HL-60/S4 treated with phorbol 12-myristate 13-acetate at 8.2 ng/mL for 4 days and 3 days (cell line): ENCODE data around the gene TBL3.

Experiments used
- in situ Hi-C: fragments of 300-500 bp; cut with MboI; formaldehyde crosslinking; loops from 2 replicates; pipeline ENCODE4 v1.15.0; 2022; ENCODE audit warnings: low sequenced_read_pairs

The TBL3 gene

DNA sequence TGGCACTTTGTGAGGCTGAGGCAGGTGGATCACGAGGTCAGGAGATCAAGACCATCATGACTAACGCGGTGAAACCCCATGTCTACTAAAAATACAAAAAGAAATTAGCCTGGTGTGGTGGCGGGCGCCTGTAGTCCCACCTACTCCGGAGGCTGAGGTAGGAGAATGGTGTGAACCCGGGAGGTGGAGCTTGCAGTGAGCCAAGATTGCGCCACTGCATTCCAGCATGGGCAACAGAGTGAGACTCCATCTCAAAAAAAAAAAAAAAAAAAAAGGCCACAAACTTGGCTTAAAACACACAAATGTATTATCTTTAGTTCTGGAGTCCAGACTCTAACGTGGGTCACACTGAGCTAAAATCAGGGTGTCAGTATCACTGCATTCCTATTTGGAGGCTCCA lies 39.9 kb downstream of the TBL3 start:
- in situ Hi-C loops: loop anchor here (25.0 kb wide), 1 partner anchor 126 kb away; the partner anchor contains the start of genes PKD1 and RAB26

DNA sequence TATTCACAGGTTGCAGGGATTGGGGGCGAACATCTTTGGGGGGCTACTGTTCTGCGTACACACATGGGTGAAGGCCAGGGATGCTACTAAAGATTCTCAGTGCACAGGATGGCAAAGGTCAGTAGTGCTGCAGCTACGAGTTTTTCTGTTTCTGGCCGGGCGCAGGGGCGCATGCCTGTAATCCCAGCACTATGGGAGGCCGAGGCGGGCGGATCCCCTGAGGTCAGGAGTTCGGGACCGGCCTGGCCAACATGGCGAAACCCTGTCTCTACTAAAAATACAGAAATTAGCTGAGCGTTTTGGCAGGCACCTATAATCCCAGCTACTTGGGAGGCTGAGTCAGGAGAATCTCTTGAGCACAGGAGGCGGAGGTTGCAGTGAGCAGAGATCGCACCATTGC lies 41.7 kb downstream of the TBL3 start:
- in situ Hi-C loops: loop anchor here (25.0 kb wide), 1 partner anchor 124 kb away; the partner anchor contains the start of genes PKD1 and RAB26

DNA sequence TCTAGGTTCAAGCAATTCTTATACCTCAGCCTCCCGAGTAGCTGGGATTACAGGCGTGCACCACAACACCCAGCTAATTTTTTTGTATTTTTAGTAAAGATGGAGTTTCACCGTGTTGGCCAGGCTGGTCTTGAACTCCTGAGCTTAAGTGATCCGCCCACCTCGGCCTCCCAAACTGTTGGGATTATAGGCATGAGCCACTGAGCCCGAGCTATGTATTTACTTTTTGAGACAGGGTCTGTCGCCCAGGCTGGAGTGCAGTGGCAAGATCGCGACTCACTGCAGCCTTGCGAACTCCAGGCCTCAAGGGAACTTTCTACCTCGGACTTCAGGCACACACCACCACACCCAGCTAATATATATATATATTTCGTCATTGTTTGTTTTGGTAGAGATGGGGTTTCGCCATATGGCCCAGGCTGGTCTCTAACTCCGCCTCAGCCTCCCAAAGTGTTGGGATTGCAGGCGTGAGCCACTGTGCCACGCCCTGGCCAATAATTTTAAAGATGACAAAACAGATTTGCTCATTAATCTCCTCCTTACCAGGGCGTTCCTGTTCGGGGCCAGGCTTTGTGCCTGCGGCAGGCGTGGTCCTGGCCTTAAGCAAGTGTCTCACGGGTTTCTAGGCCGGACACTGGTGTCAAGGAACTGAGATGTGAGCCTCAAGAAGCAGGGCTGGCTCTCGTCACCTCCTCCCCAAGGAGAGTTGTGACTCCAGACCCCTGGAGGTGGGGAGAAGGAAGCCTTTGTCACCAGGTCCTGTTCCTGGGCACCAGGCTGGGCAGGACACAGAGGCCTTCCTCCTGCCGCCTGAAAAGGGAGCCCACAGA lies 43.5 kb downstream of the TBL3 start:
- in situ Hi-C loops: loop anchor here (25.0 kb wide), 1 partner anchor 122 kb away; the partner anchor contains the start of genes PKD1 and RAB26

DNA sequence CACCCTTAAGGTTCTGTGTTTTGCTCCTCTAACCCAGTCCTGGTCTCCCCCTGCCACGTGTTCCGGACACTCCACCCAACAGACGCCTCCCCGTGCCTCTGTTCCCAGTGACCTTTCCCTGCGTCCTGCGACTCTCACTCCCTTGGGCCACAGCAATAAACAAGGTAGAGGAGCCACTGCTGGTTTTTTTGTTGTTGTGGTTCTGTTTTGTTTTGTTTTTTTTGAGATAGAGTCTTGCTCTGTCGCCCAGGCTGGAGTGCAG lies 44.0 kb downstream of the TBL3 start:
- in situ Hi-C loops: loop anchor here (25.0 kb wide), 1 partner anchor 121 kb away; the partner anchor contains the start of genes PKD1 and RAB26

DNA sequence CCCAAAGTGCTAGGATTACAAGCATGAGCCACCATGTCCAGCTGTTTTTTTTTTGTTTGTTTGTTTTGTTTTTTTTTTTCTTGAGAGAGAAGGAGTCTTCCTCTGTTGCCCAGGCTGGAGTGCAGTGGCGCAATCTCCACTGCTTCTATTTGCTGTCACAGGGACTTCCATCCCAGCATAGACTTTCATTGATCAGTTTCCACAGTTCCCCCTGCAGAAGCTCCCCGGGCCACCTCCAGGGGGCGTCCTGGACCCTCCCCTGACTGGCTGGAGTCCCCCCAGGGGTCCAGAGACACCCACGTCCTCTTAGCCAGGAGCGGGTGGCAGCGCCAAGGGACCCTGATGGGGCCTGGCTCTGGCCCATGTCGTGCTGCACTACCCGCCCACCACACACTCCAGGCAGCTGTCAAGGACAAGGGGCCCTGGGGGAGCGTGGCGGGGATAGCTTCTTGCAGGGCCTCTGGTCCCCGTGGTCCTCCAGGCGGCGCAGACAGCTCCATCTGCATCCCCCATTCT lies 44.6 kb downstream of the TBL3 start:
- in situ Hi-C loops: loop anchor here (25.0 kb wide), 1 partner anchor 121 kb away; the partner anchor contains the start of genes PKD1 and RAB26

DNA sequence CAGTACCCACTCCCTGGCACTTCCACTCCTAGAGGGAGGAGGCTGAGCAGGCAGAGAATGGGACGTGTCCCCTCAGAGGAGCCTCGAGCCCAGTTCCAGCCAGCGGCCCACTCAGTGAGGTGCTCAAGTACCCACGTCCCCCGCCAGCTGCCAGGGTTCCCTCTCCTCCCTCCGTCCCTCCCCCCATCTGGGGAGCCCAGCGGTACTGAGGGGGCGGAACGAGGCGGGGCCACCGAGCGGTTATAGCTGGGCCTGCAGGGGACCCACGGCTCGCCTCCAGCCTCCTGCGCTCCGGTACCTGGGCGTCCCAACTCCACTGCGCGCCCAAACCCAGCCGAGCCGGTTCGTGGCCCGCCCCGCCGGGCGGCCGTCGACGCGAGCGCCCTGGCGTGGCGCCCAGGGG lies 47.7 kb downstream of the TBL3 start, which contains the start of gene NPW:
NPW (plus strand) TSS at position 268 of the 403 bp plus-strand sequence.
- in situ Hi-C loops: loop anchor here (25.0 kb wide), 1 partner anchor 118 kb away; the partner anchor contains the start of genes PKD1 and RAB26

DNA sequence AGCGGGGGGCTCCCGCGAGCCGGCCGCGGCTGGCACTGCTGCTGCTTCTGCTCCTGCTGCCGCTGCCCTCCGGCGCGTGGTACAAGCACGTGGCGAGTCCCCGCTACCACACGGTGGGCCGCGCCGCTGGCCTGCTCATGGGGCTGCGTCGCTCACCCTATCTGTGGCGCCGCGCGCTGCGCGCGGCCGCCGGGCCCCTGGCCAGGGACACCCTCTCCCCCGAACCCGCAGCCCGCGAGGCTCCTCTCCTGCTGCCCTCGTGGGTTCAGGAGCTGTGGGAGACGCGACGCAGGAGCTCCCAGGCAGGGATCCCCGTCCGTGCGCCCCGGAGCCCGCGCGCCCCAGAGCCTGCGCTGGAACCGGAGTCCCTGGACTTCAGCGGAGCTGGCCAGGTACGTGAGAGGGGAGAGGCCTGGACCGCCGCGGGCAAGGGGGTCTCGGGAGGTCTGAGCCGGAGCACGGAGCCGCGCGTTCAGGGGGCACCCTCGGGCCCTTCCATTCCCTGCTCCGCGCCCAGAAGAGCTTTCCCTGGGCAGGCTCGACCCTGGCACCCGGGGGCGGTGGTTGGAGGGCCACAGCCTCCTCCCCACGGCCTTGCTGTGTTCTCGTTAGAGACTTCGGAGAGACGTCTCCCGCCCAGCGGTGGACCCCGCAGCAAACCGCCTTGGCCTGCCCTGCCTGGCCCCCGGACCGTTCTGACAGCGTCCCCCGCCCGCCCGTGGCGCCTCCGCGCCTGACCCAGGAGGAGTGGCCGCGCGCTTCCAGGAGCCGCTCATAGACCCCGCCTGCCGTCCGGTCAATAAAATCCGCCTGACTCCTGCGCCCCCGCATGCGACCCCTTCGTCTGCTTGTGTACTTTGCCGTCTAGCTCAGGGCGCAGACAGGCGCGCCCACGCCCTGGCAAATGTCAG lies 48.3 kb downstream of the TBL3 start:
- in situ Hi-C loops: loop anchor here (25.0 kb wide), 1 partner anchor 117 kb away; the partner anchor contains the start of genes PKD1 and RAB26

DNA sequence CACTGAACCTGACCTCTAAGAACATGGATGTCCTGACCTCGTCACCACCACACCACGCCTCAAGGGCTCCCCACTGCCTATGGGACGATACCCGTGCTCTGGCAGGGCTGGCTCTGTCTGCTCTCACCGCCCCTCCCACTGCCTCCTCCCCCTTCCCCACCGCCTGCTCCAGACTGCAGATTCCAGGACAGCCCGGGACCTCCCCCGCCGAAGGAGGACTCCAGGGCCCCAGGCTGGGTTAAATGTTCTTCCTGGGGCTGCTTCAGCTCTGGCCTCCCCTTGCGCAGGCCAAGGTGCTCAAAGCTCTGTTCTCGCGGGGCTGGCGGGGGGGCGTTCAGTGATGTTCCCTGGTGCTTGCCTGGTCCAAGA lies 50.9 kb downstream of the TBL3 start:
- in situ Hi-C loops: loop anchor here (25.0 kb wide), 1 partner anchor 115 kb away; the partner anchor contains the start of genes PKD1 and RAB26

DNA sequence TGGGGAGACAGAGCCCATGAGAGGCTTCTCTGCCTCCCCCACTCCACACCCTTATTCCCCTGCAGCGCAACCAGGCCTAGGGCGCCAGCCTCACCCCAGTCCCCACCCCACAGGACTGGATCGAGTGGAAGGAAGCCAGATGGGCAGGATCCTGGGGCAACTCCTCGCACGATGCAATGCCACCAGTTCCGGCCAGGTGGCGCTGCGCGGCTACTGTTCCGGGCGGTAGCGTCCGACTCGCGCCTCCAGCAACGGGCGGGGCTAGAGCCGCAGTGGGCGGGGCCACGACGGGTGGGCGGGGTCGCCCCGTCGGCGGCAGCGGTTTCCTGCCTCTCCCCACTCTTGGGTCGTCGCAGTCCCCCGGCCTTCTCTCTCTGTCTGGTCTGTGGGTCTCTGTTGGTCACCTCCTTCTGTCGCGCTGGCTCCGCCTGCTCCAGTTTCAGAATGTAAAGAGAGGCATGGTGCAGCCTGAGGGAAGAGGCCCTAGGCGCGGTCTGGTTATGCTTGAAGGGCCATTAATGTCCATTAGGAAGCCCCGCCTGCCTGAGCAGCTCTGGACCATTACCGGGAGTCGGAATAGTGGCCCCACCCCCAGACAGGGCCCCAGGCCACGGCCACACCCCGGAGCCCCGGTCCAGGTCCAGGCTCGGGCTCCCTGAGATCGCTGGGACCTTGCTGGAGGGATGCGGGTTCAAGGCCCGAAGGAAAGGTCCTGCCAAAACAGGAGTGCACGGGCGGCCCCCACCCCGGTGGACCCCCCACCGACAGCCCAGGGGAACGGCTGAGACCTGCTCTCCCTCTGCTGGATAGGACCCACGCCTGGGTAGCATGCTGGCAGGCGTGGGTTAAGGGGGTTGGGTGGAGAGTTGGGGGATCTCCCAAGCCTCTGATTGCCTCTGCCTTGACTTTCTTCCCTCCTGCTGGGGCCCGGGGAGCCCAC lies 51.5 kb downstream of the TBL3 start:
- in situ Hi-C loops: loop anchor here (25.0 kb wide), 1 partner anchor 114 kb away; the partner anchor contains the start of genes PKD1 and RAB26

DNA sequence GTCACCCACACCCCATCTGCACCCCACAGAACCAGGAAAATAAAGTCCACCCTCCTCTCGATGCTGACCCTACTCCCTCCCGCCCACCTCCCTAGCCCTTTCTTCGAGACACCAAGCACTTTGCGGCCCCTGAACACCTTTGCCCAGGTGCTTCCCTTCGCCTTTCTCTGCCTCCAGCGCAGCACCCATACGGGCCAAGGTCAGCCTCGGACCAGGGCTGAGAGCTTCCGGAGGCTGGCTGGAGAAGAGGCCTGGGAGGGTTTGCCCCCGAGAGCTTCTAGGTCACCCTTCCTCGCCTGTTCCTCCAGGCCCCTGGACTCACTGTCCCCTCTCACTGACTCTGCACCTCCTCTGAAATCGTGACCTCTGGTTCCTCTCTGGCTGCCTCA lies 52.2 kb downstream of the TBL3 start:
- in situ Hi-C loops: loop anchor here (25.0 kb wide), 1 partner anchor 113 kb away; the partner anchor contains the start of genes PKD1 and RAB26

DNA sequence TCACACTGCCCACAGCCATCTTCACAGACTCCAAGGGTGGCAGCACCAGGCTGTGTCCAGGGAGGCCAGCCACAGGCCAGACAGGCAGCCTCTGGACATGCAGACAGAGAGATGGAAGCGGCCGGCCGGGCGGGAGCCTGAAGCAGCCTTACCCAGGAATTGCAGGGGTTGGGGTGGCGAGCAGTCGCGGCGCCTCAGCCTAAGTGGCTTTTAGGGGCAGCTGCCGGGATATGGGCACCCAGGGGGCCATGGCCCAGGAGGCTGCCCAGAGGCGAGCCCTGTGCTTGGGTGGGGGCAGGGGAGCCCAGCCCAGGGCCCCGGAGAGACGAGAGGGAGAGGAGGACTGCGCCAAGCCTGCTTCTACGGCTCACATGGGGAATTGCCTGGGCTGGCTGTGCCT lies 53.4 kb downstream of the TBL3 start:
- in situ Hi-C loops: no loop called here

DNA sequence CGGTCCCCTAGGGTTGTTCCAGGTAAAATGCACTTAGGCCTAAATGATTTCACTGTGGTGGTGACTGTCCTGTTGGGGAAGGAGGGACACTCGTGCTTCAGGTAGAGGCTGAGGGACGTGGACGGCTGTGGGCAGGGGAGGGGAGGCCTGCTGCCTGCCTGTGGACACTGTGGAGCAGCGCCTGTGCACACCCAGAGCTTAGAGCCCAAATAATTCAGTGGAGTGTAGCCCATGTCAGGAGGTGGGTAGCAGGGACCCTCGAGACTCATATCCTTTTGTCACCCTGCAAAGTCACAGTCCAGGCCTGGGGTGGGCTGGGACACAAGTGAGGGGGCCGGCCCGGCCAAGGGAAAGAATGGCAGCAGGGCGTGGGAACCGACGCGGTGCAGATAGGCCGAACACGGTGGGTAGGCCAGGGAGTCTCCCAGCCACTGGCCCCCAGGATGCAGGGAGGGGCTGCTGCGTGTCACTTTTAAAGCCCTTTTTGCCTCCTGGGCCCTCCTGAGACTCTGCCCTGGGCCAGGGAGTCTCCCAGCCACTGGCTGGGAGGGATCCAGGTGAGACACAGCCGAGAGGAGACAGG lies 54.1 kb downstream of the TBL3 start:
- in situ Hi-C loops: no loop called here

DNA sequence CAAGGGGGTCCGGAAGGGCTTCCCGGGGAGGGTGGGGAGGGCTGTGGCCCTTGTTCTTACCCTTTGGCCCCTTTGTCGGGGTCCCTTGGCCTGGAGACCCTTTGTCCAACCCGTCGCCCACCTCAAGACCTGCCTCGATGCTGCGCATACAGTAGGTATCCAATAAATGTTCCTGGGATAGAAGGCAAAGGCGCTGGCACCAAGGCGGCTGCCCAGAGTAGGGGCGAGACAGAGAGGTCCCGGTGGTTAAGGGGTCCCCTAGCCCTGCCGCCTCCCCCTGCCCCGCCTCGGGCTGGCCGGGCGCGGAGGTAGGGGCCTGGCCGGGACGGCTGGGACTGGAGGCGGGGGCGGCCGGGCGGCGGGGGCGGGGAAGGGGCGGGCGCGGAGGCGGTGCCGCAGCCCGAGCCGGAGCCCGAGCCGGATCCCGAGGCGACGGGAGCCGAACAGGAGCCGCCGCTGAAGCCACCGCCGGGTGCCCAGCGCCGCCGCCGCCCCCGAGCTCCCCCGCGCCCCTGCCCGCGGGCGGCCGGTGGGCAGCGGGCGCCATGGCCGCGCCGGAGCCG lies 54.7 kb downstream of the TBL3 start, which contains the start of gene NHERF2:
NHERF2 (plus strand) TSS at position 442 of the 563 bp plus-strand sequence; CDS start at position 546, 104 bp downstream.
- in situ Hi-C loops: no loop called here

DNA sequence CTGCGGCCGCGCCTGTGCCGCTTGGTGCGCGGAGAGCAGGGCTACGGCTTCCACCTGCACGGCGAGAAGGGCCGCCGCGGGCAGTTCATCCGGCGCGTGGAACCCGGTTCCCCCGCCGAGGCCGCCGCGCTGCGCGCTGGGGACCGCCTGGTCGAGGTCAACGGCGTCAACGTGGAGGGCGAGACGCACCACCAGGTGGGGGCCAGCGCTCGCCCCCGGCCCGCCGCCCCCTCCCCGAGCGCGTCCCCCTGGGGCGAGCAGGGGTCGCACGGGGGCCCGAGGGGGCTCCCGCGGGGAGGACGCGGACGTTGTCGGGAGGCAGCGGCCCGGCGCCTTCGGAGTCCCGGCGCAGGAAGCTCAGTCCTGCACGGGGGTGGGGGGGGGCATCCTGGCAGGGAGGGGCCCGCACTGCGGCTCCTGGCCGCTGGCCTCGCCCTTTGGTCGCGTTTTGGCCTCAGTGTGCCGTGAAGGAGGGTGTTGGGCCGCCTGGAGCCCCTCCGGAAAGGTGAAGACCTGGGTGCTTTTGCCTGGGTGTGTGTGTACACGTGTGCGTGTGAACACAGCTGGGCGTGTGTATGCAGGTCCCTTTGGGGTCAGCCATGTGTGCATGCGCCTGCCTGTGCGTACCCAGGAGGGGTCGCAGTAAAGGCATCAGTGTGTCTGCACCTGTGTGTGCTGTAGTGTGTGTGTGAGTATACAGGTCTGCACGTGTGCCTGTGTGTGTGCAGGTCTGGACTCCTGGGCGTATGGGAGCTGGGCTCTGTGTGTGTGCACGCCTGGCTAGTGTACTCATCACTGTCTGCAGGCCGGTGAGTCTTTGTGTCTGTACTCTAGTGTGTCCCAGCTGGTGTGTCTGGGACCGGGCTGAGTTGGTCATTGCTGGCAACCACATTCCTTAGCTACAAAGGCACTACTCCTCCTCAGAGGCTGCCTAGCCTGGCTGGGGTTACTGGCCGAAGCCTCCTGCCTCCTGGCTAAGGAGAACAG lies 55.5 kb downstream of the TBL3 start:
- in situ Hi-C loops: no loop called here

DNA sequence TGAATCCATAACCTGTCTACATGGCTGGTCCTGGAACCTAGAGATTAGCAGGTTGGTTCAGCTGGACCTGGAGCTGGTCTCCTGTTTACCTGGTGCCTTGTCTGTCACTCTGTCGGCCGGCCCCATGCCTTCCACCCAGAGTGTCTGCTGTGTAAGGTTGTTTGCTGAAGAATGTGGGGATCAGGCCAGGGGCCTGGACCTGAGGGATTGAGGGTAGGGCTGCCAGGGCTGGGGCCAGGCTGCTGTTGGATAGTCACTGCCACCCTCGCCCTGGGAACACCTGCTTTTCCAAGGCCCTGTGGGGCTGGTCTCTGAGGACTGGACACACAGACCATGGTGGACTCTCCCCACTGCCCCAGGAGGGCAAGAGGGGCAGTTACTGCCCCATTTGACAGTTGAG lies 56.3 kb downstream of the TBL3 start:
- in situ Hi-C loops: no loop called here

DNA sequence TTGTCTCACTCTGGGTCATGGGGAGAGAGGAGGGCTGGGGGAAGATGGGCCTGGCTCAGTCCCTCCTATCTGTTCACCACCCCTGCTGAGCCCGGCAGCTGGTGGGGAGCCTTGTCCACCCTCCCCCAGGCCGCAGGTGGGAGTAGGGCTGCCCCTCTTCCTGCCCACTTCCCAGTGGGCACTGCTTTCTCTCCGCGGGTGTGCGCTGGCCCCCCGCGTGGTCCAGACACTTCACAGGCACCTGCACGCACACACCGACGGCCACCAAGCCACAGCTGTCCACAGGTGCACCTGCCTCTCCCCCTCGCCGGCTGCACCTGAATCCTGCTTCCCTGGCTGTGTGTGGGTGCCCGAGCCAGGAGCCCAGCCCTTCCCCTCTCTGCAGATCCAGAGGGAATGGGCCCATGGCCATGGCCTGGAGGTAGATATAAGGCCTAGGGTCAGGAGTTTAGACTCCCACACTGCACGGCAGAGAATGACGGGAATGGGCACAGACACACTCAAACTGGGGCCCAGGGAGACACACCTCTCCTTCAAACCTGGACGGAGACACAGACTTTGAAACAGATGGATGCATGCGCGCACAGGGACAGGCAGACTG lies 56.9 kb downstream of the TBL3 start:
- in situ Hi-C loops: no loop called here

DNA sequence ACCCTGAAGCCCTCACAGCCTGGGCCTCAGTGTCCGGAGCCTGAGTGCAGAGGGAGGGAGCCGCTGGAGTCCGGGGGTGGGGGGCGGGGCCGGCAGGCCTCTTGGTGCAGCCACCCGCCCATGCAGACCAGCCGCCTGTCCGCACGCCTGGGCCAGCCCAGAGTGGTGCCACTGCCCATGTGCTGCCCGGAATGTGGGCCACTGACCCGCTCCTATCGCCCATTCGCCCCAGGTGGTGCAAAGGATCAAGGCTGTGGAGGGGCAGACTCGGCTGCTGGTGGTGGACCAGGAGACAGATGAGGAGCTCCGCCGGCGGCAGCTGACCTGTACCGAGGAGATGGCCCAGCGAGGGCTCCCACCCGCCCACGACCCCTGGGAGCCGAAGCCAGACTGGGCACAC lies 57.5 kb downstream of the TBL3 start:
- in situ Hi-C loops: no loop called here
